RWPE1 (cell line): Measurements from ENCODE around the gene INSYN2B.
"Not testable (repeated sequence)": the region's sequence is repeated elsewhere in the genome, so short reads cannot be mapped to it uniquely, and the experiment has no call there.

Source experiments
- CTCF ChIA-PET: fragments of 350-600 bp; sonication (Branson Sonifier 250); formaldehyde crosslinking; extraction: SDS; loops from one replicate; lab custom pipeline; 2021; lab: Yijun Ruan, JAX
- POLR2A ChIA-PET: fragments of 400-600 bp; formaldehyde crosslinking; extraction: SDS; loops from one replicate; lab custom pipeline; 2020; ENCODE audit warnings: antibody characterized with exemption; ENCODE audit not compliant: low non-redundant PET; lab: Yijun Ruan, JAX
- DNase-seq: peaks from one replicate; pipeline ENCODE4 v3.0.0; 2012; ENCODE audit warnings: low spot score
- H3K27ac ChIP-seq: fragments of 450-650 bp; 2 replicates; pipeline ENCODE4 v1.5.1; 2017
- CTCF ChIP-seq: fragments of 450-650 bp; conservative IDR thresholded peaks from 2 replicates; pipeline ENCODE4 v1.5.1; 2017; ENCODE audit warnings: low read depth, mild to moderate bottlenecking

The INSYN2B gene

GRCh38 chr5:169836835-169837536 is 143.3 kb downstream of the INSYN2B start:
- no peak for TF ChIP-seq CTCF
- POLR2A ChIA-PET, result no interaction called here
- CTCF ChIA-PET, result interaction anchor here (0.6 kb wide), 1 partner anchor 16 kb away, joined by 3 read pairs; no protein-coding TSS in a partner anchor
- no peak for DNase-seq
- H3K27ac ChIP-seq, result no peak overlapping the region

GRCh38 chr5:169834540-169834939 is 145.8 kb downstream of the INSYN2B start:
- H3K27ac ChIP-seq, POLR2A ChIA-PET, DNase-seq, CTCF ChIA-PET: not testable (repeated sequence)

- POLR2A ChIA-PET, CTCF ChIA-PET: not testable (repeated sequence)
Observed at GRCh38 chr5:169833681-169834292, 146.5 kb downstream of the INSYN2B start.

GRCh38 chr5:169832845-169833244 is 147.4 kb downstream of the INSYN2B start:
- CTCF ChIA-PET, result interaction anchor here (0.6 kb wide), 2 partner anchors 482 to 493 kb away, joined by 3 read pairs; no protein-coding TSS in a partner anchor
- no peak for DNase-seq
- no peak for TF ChIP-seq CTCF
- POLR2A ChIA-PET, result no interaction called here
- no peak overlapping the region for H3K27ac ChIP-seq

More at GRCh38 chr5:169833681-169834292, 146.5 kb downstream of the INSYN2B start:
- not testable (repeated sequence) for DNase-seq, H3K27ac ChIP-seq

- DNase-seq, result no peak
- no peak overlapping the region for H3K27ac ChIP-seq
- POLR2A ChIA-PET, result no interaction called here
- CTCF ChIA-PET, result no interaction called here
- TF ChIP-seq CTCF, result no peak
Observed at GRCh38 chr5:169832304-169832703, 148.0 kb downstream of the INSYN2B start.

- POLR2A ChIA-PET, result no interaction called here
- CTCF ChIA-PET, result interaction anchor here (0.6 kb wide), 1 partner anchor 11 kb away, joined by 3 read pairs; no protein-coding TSS in a partner anchor
- no peak for TF ChIP-seq CTCF
- H3K27ac ChIP-seq, result no peak overlapping the region
- DNase-seq, result peak; percentile 68
Observed at GRCh38 chr5:169831331-169831730, 149.0 kb downstream of the INSYN2B start.

GRCh38 chr5:169828385-169828784 is 151.9 kb downstream of the INSYN2B start:
- DNase-seq, result no peak
- POLR2A ChIA-PET, result no interaction called here
- CTCF ChIA-PET, result no interaction called here
- no peak for TF ChIP-seq CTCF
- H3K27ac ChIP-seq, result no peak overlapping the region
